Stimulated activated CD4-positive, alpha-beta T cell treated with anti-CD3 and anti-CD28 coated beads, Interleukin-2, amount 100 ng/mL, for 48 hours (primary cell): ENCODE data around the gene HERC6.
"Not testable (repeated sequence)": the region's sequence is repeated elsewhere in the genome, so short reads cannot be mapped to it uniquely, and the experiment has no call there.

Experiments used
- DNase-seq, 2 donors: peaks; one replicate each; pipeline ENCODE4 v3.0.0-alpha.2; 2020

The HERC6 gene

GRCh38 chr4:88448211-88448765 is 69.6 kb downstream of the HERC6 start:
- not testable (repeated sequence) for DNase-seq

- DNase-seq = no peak
Observed at GRCh38 chr4:88448889-88449288, 70.2 kb downstream of the HERC6 start.

GRCh38 chr4:88449290-88449689 is 70.6 kb downstream of the HERC6 start:
- DNase-seq = no peak

- no peak for DNase-seq
Observed at GRCh38 chr4:88451205-88451604, 72.6 kb downstream of the HERC6 start.

GRCh38 chr4:88452912-88453311 is 74.3 kb downstream of the HERC6 start:
- DNase-seq = no peak

GRCh38 chr4:88456670-88457306 is 78.1 kb downstream of the HERC6 start, which contains the start of gene HERC5:
HERC5 (plus strand) TSS chr4:88457119; CDS start chr4:88457270, 151 bp downstream.
- peak; percentile 79 to 80 for DNase-seq

- peak; percentile 23 to 34 for DNase-seq
Observed at GRCh38 chr4:88457307-88458103, 78.9 kb downstream of the HERC6 start.

GRCh38 chr4:88458104-88458740 is 79.6 kb downstream of the HERC6 start:
- no peak for DNase-seq

- DNase-seq = no peak
Observed at GRCh38 chr4:88465653-88466192, 87.1 kb downstream of the HERC6 start.

- DNase-seq = no peak
Observed at GRCh38 chr4:88467392-88467791, 88.7 kb downstream of the HERC6 start.

- no peak for DNase-seq
Observed at GRCh38 chr4:88477229-88477860, 98.7 kb downstream of the HERC6 start.

- no peak for DNase-seq
Observed at GRCh38 chr4:88478247-88478646, 99.6 kb downstream of the HERC6 start.

- DNase-seq = no peak
Observed at GRCh38 chr4:88481537-88481936, 102.9 kb downstream of the HERC6 start.

- DNase-seq = no peak
Observed at GRCh38 chr4:88489100-88489761, 110.6 kb downstream of the HERC6 start.
